K562 (cell line): ENCODE data around the gene CD84.
"Not testable (repeated sequence)": the region's sequence is repeated elsewhere in the genome, so short reads cannot be mapped to it uniquely, and the experiment has no call there.

ENCODE experiments used
- SRSF7 ChIP-seq: fragments of 200-400 bp; formaldehyde crosslinking; optimal IDR thresholded peaks from 2 replicates; pipeline ENCODE3; 2017; ENCODE audit warnings: mild to moderate bottlenecking, low read depth, low read length
- XRCC4 ChIP-seq: IDR thresholded peaks from one replicate; pipeline ENCODE4 v1.6.1; 2011; ENCODE audit not compliant: insufficient read depth, insufficient read length; ENCODE audit errors: extremely low read depth
- ZBTB1 ChIP-seq: sonication (generic); formaldehyde crosslinking; IDR thresholded peaks from 2 replicates; pipeline ENCODE4 v1.8.1; 2023; ENCODE audit warnings: missing genetic modification reagents, low read depth, mild to moderate bottlenecking, borderline replicate concordance
- ZNF12 ChIP-seq: sonication (generic); formaldehyde crosslinking; IDR thresholded peaks from 2 replicates; pipeline ENCODE4 v1.4.0; 2020; ENCODE audit warnings: mild to moderate bottlenecking, missing genetic modification reagents
- ZNF140 ChIP-seq: fragments of 250-450 bp; sonication (Bioruptor Pico); IDR thresholded peaks from 2 replicates; pipeline ENCODE4 v1.8.0; 2021; ENCODE audit warnings: moderate library complexity, mild to moderate bottlenecking, inconsistent platforms
- TF ChIP-seq, protein P1 (sequence below), 3 experiments: IDR thresholded peaks in 2 of 3; conservative IDR thresholded peaks in 1 of 3; 2 replicates each; pipeline ENCODE4 v1.5.1; 2011 to 2012; ENCODE audit warnings: low read length in 3 of 3, mild to moderate bottlenecking in 3 of 3, control low read depth in 2 of 3, improper control_type of control experiment in 1 of 3, inconsistent platforms in 1 of 3, low read depth in 1 of 3, mixed read lengths in 1 of 3, moderate library complexity in 1 of 3; ENCODE audit not compliant: insufficient read depth in 2 of 3
- TF ChIP-seq, protein P2 (sequence below), 2 experiments: fragments of 450-650 bp in 1 of 2; sonication (generic) in 1 of 2; formaldehyde crosslinking in 1 of 2; IDR thresholded peaks; 2 replicates each; pipeline versions ENCODE4 v1.7.1 to v1.9.0; 2016 to 2022; ENCODE audit warnings: inconsistent platforms in 1 of 2, mild to moderate bottlenecking in 1 of 2, missing genetic modification reagents in 1 of 2
- TF ChIP-seq, protein P3 (sequence below): fragments of 450-650 bp; IDR thresholded peaks from 2 replicates; pipeline ENCODE4 v1.6.1; 2016; ENCODE audit warnings: antibody characterized with exemption

DNA sequence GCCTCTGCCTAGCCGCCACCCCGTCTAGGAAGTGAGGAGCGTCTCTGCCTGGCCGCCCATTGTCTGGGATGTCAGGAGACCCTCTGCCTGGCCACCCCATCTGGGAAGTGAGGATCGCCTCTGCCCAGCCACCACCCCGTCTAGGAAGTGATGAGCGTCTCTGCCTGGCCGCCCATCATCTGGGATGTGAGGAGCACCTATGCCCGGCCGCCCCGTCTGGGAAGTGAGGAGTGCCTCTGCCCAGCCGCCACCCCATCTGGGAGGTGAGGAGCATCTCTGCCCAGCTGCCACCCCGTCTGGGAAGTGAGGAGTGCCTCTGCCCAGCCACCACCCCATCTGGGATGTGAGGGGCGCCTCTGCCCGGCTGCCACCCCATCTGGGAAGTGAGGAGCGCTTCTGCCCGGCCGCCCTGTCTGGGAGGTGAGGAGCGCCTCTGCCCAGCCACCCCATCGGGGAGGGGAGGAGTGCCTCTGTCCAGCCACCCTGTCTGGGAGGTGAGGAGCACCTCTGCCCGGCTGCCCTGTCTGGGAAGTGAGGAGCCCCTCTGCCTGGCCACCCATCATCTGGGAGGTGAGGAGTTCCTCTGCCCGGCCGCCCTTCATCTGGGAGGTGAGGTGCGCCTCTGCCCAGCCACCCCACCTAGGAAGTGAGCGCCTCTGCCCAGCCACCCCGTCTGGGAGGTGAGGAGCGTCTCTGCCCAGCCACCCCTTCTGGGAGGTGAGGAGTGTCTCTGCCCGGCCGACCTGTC lies 47.3 kb downstream of the CD84 start:
- TF ChIP-seq, protein P1, sequence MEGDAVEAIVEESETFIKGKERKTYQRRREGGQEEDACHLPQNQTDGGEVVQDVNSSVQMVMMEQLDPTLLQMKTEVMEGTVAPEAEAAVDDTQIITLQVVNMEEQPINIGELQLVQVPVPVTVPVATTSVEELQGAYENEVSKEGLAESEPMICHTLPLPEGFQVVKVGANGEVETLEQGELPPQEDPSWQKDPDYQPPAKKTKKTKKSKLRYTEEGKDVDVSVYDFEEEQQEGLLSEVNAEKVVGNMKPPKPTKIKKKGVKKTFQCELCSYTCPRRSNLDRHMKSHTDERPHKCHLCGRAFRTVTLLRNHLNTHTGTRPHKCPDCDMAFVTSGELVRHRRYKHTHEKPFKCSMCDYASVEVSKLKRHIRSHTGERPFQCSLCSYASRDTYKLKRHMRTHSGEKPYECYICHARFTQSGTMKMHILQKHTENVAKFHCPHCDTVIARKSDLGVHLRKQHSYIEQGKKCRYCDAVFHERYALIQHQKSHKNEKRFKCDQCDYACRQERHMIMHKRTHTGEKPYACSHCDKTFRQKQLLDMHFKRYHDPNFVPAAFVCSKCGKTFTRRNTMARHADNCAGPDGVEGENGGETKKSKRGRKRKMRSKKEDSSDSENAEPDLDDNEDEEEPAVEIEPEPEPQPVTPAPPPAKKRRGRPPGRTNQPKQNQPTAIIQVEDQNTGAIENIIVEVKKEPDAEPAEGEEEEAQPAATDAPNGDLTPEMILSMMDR (IDR thresholded peaks at IDR 0.05 in 2 of 3, conservative IDR thresholded peaks at IDR 0.05 in 1 of 3; ENCODE audit: insufficient read depth in 2 of 3, low read depth in 1 of 3, low read length in 3 of 3) = not testable (repeated sequence)
- not testable (repeated sequence) for TF ChIP-seq XRCC4; SRSF7; ZBTB1; ZNF12 (CRISPR knock-in tag); ZNF140 (CRISPR knock-in tag)
- TF ChIP-seq, protein P2, sequence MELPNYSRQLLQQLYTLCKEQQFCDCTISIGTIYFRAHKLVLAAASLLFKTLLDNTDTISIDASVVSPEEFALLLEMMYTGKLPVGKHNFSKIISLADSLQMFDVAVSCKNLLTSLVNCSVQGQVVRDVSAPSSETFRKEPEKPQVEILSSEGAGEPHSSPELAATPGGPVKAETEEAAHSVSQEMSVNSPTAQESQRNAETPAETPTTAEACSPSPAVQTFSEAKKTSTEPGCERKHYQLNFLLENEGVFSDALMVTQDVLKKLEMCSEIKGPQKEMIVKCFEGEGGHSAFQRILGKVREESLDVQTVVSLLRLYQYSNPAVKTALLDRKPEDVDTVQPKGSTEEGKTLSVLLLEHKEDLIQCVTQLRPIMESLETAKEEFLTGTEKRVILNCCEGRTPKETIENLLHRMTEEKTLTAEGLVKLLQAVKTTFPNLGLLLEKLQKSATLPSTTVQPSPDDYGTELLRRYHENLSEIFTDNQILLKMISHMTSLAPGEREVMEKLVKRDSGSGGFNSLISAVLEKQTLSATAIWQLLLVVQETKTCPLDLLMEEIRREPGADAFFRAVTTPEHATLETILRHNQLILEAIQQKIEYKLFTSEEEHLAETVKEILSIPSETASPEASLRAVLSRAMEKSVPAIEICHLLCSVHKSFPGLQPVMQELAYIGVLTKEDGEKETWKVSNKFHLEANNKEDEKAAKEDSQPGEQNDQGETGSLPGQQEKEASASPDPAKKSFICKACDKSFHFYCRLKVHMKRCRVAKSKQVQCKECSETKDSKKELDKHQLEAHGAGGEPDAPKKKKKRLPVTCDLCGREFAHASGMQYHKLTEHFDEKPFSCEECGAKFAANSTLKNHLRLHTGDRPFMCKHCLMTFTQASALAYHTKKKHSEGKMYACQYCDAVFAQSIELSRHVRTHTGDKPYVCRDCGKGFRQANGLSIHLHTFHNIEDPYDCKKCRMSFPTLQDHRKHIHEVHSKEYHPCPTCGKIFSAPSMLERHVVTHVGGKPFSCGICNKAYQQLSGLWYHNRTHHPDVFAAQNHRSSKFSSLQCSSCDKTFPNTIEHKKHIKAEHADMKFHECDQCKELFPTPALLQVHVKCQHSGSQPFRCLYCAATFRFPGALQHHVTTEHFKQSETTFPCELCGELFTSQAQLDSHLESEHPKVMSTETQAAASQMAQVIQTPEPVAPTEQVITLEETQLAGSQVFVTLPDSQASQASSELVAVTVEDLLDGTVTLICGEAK (IDR thresholded peaks at IDR 0.05) = not testable (repeated sequence)
- TF ChIP-seq, protein P2 (CRISPR knock-in tag; IDR thresholded peaks at IDR 0.05) = not testable (repeated sequence)
- TF ChIP-seq, protein P3, sequence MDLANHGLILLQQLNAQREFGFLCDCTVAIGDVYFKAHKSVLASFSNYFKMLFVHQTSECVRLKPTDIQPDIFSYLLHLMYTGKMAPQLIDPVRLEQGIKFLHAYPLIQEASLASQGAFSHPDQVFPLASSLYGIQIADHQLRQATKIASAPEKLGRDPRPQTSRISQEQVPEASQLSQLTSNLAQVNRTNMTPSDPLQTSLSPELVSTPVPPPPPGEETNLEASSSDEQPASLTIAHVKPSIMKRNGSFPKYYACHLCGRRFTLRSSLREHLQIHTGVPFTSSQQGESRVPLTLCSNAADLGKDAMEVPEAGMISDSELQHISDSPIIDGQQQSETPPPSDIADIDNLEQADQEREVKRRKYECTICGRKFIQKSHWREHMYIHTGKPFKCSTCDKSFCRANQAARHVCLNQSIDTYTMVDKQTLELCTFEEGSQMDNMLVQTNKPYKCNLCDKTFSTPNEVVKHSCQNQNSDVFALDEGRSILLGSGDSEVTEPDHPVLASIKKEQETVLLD = not testable (repeated sequence)
